ENCODE results near the gene TMEM79.

TMEM79 gene

DNA sequence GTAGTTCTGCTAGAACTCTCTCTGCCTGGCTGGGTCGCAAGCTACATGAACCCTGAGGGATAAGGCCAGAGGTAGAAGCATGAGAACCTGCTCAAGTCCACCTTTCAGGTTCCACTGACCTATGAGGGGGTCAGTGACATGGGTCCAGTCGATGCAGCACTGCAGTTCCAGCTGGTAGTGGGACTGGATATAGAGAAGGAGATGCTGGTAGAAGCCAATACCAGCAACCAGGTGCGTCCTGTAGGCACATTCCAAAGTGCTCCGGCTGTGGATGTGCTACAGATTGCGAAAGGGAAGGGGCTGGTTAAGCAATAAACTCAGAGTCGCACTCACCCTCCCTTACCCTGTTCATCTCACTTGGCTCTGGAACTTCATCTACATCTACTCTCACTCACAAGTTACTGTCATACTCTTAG lies 7.2 kb upstream of the TMEM79 start:
- TF ChIP-seq, protein P1, sequence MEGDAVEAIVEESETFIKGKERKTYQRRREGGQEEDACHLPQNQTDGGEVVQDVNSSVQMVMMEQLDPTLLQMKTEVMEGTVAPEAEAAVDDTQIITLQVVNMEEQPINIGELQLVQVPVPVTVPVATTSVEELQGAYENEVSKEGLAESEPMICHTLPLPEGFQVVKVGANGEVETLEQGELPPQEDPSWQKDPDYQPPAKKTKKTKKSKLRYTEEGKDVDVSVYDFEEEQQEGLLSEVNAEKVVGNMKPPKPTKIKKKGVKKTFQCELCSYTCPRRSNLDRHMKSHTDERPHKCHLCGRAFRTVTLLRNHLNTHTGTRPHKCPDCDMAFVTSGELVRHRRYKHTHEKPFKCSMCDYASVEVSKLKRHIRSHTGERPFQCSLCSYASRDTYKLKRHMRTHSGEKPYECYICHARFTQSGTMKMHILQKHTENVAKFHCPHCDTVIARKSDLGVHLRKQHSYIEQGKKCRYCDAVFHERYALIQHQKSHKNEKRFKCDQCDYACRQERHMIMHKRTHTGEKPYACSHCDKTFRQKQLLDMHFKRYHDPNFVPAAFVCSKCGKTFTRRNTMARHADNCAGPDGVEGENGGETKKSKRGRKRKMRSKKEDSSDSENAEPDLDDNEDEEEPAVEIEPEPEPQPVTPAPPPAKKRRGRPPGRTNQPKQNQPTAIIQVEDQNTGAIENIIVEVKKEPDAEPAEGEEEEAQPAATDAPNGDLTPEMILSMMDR (IDR thresholded peaks at IDR 0.05; ENCODE audit: borderline replicate concordance, extremely low read depth, low read length, poor library complexity, severe bottlenecking) = no peak
- no peak for TF ChIP-seq EZH2 (IDR thresholded peaks at IDR 0.05; ENCODE audit: borderline replicate concordance, low read depth, low read length, severe bottlenecking)
- Histone ChIP-seq H3K4me2 (ENCODE audit: insufficient read depth, low read length) (no peak overlapping the region), H3K9me3 (ENCODE audit: insufficient read depth, low read length, severe bottlenecking) (no peaks in the 10 kb centered on the region), H2AFZ (ENCODE audit: low read depth, low read length) (no peak overlapping the region), H3K36me3 (ENCODE audit: insufficient read depth, low read length) (peaks cover 83% of the 10 kb centered on the region), H4K20me1 (ENCODE audit: insufficient read depth, low read length) (peaks cover 48% of the 10 kb centered on the region), H3K9ac (ENCODE audit: low read depth, low read length) (no peak overlapping the region), H3K27me3 (ENCODE audit: insufficient read depth, low read length, poor library complexity) (no peaks in the 10 kb centered on the region), H3K79me2 (ENCODE audit: insufficient read depth, low read length) (peaks cover 46% of the 10 kb centered on the region), H3K27ac (ENCODE audit: low read length) (no peak overlapping the region), H3K4me3 (ENCODE audit: low read depth in 1 of 2, low read length in 2 of 2) (no peak overlapping the region), H3K4me1 (ENCODE audit: insufficient read depth, low read length) (peaks cover 21% of the 10 kb centered on the region)
- ATAC-seq (ENCODE audit: insufficient read depth, low read depth) (no peak), DNase-seq (no peak)

GRCh38 chr1:156279837-156280236 lies 4.3 kb upstream of the TMEM79 start:
- H3K27me3 ChIP-seq (ENCODE audit: insufficient read depth, low read length, poor library complexity) = no peaks in the 10 kb centered on the region
- peaks cover 37% of the 10 kb centered on the region for H3K4me1 ChIP-seq (ENCODE audit: insufficient read depth, low read length)
- H3K4me3 ChIP-seq (ENCODE audit: low read depth in 1 of 2, low read length in 2 of 2) = no peak overlapping the region
- peak overlapping the region; percentile 41; the same call in 1 of the 2 replicates for H3K4me2 ChIP-seq (ENCODE audit: insufficient read depth, low read length)
- TF ChIP-seq EZH2 (IDR thresholded peaks at IDR 0.05; ENCODE audit: borderline replicate concordance, low read depth, low read length, severe bottlenecking) = no peak
- TF ChIP-seq, protein P1 (IDR thresholded peaks at IDR 0.05; ENCODE audit: borderline replicate concordance, extremely low read depth, low read length, poor library complexity, severe bottlenecking) = no peak
- H3K9me3 ChIP-seq (ENCODE audit: insufficient read depth, low read length, severe bottlenecking) = no peaks in the 10 kb centered on the region
- H3K27ac ChIP-seq (ENCODE audit: low read length) = no peak overlapping the region
- peaks cover 69% of the 10 kb centered on the region for H3K79me2 ChIP-seq (ENCODE audit: insufficient read depth, low read length)
- peaks cover 56% of the 10 kb centered on the region for H3K36me3 ChIP-seq (ENCODE audit: insufficient read depth, low read length)
- no peak overlapping the region for H3K9ac ChIP-seq (ENCODE audit: low read depth, low read length)
- ATAC-seq (ENCODE audit: insufficient read depth, low read depth) = no peak
- H4K20me1 ChIP-seq (ENCODE audit: insufficient read depth, low read length) = peaks cover 43% of the 10 kb centered on the region
- no peak overlapping the region for H2AFZ ChIP-seq (ENCODE audit: low read depth, low read length)
- no peak for DNase-seq

DNA sequence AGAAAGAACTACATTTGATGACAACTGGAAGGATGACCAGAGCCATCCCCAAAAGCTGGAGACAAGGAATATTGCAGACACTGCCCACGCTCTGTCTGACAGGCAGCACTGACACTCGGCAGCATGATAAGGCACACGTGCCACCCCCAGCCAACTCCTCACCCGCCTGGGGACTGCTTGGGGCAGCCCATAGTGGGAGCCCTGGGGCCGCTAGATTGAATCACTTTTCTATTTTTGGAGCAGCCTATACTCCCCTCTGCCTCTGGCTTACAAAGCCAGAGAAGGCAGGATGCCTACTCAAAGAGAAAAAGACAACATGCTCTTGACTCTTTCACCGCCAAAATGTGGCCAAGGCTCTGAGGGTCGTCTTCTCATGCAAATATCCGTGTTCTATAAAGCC lies 2.8 kb upstream of the TMEM79 start:
- Histone ChIP-seq H3K27ac (ENCODE audit: low read length) (peak overlapping the region; percentile 86), H3K4me2 (ENCODE audit: insufficient read depth, low read length) (peak overlapping the region; percentile 92), H3K9me3 (ENCODE audit: insufficient read depth, low read length, severe bottlenecking) (no peaks in the 10 kb centered on the region), H3K4me1 (ENCODE audit: insufficient read depth, low read length) (peaks cover 37% of the 10 kb centered on the region), H3K27me3 (ENCODE audit: insufficient read depth, low read length, poor library complexity) (no peaks in the 10 kb centered on the region), H3K79me2 (ENCODE audit: insufficient read depth, low read length) (peaks cover 70% of the 10 kb centered on the region), H3K36me3 (ENCODE audit: insufficient read depth, low read length) (peaks cover 53% of the 10 kb centered on the region), H4K20me1 (ENCODE audit: insufficient read depth, low read length) (peaks cover 43% of the 10 kb centered on the region), H3K9ac (ENCODE audit: low read depth, low read length) (peak overlapping the region; percentile 85), H2AFZ (ENCODE audit: low read depth, low read length) (no peak overlapping the region), H3K4me3 (ENCODE audit: low read depth in 1 of 2, low read length in 2 of 2) (peak overlapping the region; percentile 80 to 91; a peak in 3 of 4 replicates)
- no peak for ATAC-seq (ENCODE audit: insufficient read depth, low read depth)
- DNase-seq = peak; percentile 19
- TF ChIP-seq, protein P1 (IDR thresholded peaks at IDR 0.05; ENCODE audit: borderline replicate concordance, extremely low read depth, low read length, poor library complexity, severe bottlenecking) = no peak
- TF ChIP-seq EZH2 (IDR thresholded peaks at IDR 0.05; ENCODE audit: borderline replicate concordance, low read depth, low read length, severe bottlenecking) = no peak
